Measurements from ENCODE around the gene RFX1. TPM values are rescaled to one million over a fixed set of nuclear protein-coding genes. Genes with fewer than 3 reads are reported as not detected.
"Not testable (repeated sequence)": the region's sequence is repeated elsewhere in the genome, so short reads cannot be mapped to it uniquely, and the experiment has no call there.

RFX1 gene
- total RNA-seq, 1 experiment from 2014 or later: 25.5 TPM

DNA sequence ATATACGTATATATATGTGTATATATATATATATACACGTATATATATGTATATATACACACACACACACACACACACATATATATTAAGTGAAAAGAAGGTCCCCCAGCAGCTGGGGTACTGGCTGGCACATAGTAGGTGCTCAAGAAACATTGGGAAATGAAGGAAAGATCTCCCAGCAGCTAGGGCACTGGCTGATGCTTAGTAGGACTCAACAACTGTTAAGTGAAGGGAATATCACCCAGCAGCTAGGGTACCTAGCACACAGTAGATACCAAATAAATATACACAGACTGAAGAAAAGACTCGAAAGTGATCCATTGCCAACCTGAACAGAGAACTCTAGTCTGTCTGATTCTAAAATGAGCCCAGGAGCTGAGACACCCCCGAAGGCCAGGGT lies 80.1 kb downstream of the RFX1 start:
- intact Hi-C loops (cut with micrococcal nuclease; ENCODE audit: unreplicated experiment): no loop called here
- H3K27ac ChIP-seq: no peak overlapping the region
- no peak for DNase-seq
- H3K36me3 ChIP-seq (ENCODE audit: low read depth): peaks cover 13% of the 10 kb centered on the region
- BruUV-seq (replicated peaks): no TSS peak
- no peaks in the 10 kb centered on the region for H3K27me3 ChIP-seq (ENCODE audit: insufficient read depth, low read depth)
- no peaks in the 10 kb centered on the region; the same call in 1 of the 2 replicates for H3K9me3 ChIP-seq (ENCODE audit: insufficient read depth, low read depth)
- 0 out of 2 replicates have a peak, but pooled peaks cover 2% of the 10 kb centered on the region for H4K20me1 ChIP-seq (ENCODE audit: insufficient read depth)
- TF ChIP-seq, protein P1, sequence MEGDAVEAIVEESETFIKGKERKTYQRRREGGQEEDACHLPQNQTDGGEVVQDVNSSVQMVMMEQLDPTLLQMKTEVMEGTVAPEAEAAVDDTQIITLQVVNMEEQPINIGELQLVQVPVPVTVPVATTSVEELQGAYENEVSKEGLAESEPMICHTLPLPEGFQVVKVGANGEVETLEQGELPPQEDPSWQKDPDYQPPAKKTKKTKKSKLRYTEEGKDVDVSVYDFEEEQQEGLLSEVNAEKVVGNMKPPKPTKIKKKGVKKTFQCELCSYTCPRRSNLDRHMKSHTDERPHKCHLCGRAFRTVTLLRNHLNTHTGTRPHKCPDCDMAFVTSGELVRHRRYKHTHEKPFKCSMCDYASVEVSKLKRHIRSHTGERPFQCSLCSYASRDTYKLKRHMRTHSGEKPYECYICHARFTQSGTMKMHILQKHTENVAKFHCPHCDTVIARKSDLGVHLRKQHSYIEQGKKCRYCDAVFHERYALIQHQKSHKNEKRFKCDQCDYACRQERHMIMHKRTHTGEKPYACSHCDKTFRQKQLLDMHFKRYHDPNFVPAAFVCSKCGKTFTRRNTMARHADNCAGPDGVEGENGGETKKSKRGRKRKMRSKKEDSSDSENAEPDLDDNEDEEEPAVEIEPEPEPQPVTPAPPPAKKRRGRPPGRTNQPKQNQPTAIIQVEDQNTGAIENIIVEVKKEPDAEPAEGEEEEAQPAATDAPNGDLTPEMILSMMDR (conservative IDR thresholded peaks at IDR 0.05): no peak
- TF ChIP-seq EZH2 (IDR thresholded peaks at IDR 0.05; ENCODE audit: low read depth): no peak
- CTCF ChIA-PET: no interaction called here
- POLR2A ChIA-PET (ENCODE audit: unreplicated experiment): no interaction called here
- H3K4me2 ChIP-seq: no peak overlapping the region
- no peaks in the 10 kb centered on the region for H3K9me2 ChIP-seq (ENCODE audit: insufficient read depth)
- no peak overlapping the region for H2AFZ ChIP-seq
- H3K4me1 ChIP-seq (replicated peaks; ENCODE audit: insufficient read depth): no peaks in the 10 kb centered on the region
- no peaks in the 10 kb centered on the region for H3K79me2 ChIP-seq (ENCODE audit: low read depth)
- H3F3A ChIP-seq (ENCODE audit: insufficient read depth, low read depth): peaks cover 24% of the 10 kb centered on the region
- no peak overlapping the region for H3K4me3 ChIP-seq

DNA sequence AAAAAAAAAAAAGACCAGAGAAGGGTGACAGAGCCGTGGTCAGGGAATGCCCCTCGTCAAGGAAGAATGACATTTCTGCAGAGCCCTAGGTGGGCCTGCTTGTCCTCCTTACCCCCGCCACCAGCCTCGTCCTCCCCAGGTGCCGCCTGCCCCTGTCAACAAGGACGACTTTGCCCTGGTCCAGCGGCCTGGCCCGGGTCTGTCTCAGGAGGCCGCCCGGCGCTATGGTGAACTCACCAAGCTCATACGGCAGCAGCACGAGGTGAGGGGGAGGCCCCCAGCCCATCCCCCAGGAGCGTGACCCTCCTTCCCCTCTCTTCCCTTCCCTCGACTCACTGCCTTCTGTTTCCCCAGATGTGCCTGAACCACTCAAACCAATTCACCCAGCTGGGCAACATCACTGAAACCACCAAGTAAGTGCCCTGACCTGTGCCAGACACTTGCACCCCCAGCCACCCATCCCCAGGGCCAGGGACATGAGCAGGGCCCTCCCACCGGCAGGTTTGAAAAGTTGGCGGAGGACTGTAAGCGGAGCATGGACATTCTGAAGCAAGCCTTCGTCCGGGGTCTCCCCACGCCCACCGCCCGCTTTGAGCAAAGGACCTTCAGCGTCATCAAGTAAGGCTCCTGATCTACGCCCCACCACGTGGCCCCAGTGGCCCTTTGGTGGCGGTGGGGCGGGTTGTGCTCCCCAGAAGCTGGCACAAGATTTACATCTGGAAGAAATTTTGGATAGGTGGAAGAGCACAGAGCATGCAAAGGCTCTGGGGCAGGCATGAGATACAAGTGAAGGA lies 82.7 kb downstream of the RFX1 start:
- Histone ChIP-seq H2AFZ (no peak overlapping the region), H3K27me3 (ENCODE audit: insufficient read depth, low read depth) (no peaks in the 10 kb centered on the region), H3K9me3 (ENCODE audit: insufficient read depth, low read depth) (no peaks in the 10 kb centered on the region; the same call in 1 of the 2 replicates), H3K9me2 (ENCODE audit: insufficient read depth) (no peaks in the 10 kb centered on the region), H3K4me1 (replicated peaks; ENCODE audit: insufficient read depth) (no peaks in the 10 kb centered on the region), H3K79me2 (ENCODE audit: low read depth) (no peaks in the 10 kb centered on the region), H4K20me1 (ENCODE audit: insufficient read depth) (no peaks in the 10 kb centered on the region), H3F3A (ENCODE audit: insufficient read depth, low read depth) (peaks cover 14% of the 10 kb centered on the region), H3K4me2 (no peak overlapping the region), H3K27ac (no peak overlapping the region), H3K36me3 (ENCODE audit: low read depth) (peaks cover 22% of the 10 kb centered on the region), H3K4me3 (no peak overlapping the region)
- ChIA-PET POLR2A (ENCODE audit: unreplicated experiment) (interaction anchor here (0.7 kb wide), 1 partner anchor 155 kb away, joined by 6 read pairs; no protein-coding TSS in a partner anchor), CTCF (no interaction called here)
- BruUV-seq (replicated peaks): no TSS peak
- no peak for DNase-seq
- intact Hi-C loops (cut with micrococcal nuclease; ENCODE audit: unreplicated experiment): no loop called here
- TF ChIP-seq EZH2 (IDR thresholded peaks at IDR 0.05; ENCODE audit: low read depth): no peak
- TF ChIP-seq, protein P1 (conservative IDR thresholded peaks at IDR 0.05): no peak

DNA sequence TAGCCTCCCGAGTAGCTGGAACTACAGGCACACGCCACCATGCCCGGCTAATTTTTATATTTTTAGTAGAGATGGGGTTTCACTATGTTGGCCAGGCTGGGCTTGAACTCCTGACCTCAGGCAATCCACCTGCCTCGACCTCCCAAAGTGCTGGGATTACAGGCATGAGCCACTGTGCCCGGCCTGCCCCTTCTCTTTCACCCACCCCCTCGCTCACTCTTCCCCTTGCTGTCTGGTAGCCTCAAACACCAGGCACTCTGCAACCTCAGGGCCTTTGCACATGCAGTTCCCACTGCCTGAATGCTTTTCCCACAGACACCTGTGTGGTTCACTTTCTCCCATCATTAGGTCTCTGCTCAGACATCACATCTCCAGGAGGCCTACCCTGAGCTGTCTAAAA lies 84.0 kb downstream of the RFX1 start:
- H3F3A ChIP-seq (ENCODE audit: insufficient read depth, low read depth); H3K79me2 ChIP-seq (ENCODE audit: low read depth); H3K27me3 ChIP-seq (ENCODE audit: insufficient read depth, low read depth); BruUV-seq (replicated peaks); H3K4me3 ChIP-seq; H3K4me1 ChIP-seq (replicated peaks; ENCODE audit: insufficient read depth); CTCF ChIA-PET; H4K20me1 ChIP-seq (ENCODE audit: insufficient read depth); H2AFZ ChIP-seq; H3K9me3 ChIP-seq (ENCODE audit: insufficient read depth, low read depth); H3K4me2 ChIP-seq; H3K9me2 ChIP-seq (ENCODE audit: insufficient read depth); intact Hi-C loops (cut with micrococcal nuclease; ENCODE audit: unreplicated experiment); DNase-seq; POLR2A ChIA-PET (ENCODE audit: unreplicated experiment); H3K27ac ChIP-seq: not testable (repeated sequence)
- H3K36me3 ChIP-seq (ENCODE audit: low read depth): peaks cover 27% of the 10 kb centered on the region

All from PC-9 (cell line).